HG03064 (cell line): ENCODE results near the gene DNAH1.

ENCODE experiments used
- ATAC-seq: cut with Tn5 transposase; IDR thresholded peaks from one replicate; pipeline ENCODE4 v1.9.1; 2021; ENCODE audit warnings: low read depth; ENCODE audit not compliant: unreplicated experiment

DNAH1 gene

GRCh38 chr3:52401021-52401420 is 84.9 kb downstream of the DNAH1 start:
- ATAC-seq = no peak

GRCh38 chr3:52401551-52401950 is 85.4 kb downstream of the DNAH1 start:
- no peak for ATAC-seq

GRCh38 chr3:52402101-52402521 is 86.0 kb downstream of the DNAH1 start:
- ATAC-seq = no peak

GRCh38 chr3:52402706-52403270 is 86.7 kb downstream of the DNAH1 start:
- no peak for ATAC-seq

GRCh38 chr3:52403271-52403841 is 87.2 kb downstream of the DNAH1 start:
- no peak for ATAC-seq

- ATAC-seq = no peak
These were observed 87.8 kb downstream of the DNAH1 start for GRCh38 chr3:52403955-52404354.

GRCh38 chr3:52404391-52404790 is 88.3 kb downstream of the DNAH1 start:
- no peak for ATAC-seq

- no peak for ATAC-seq
These were observed 88.9 kb downstream of the DNAH1 start for GRCh38 chr3:52405066-52405465.

- ATAC-seq = no peak
These were observed 89.5 kb downstream of the DNAH1 start for GRCh38 chr3:52405601-52406110.

- no peak for ATAC-seq
These were observed 90.1 kb downstream of the DNAH1 start for GRCh38 chr3:52406231-52406661.

- no peak for ATAC-seq
These were observed 90.8 kb downstream of the DNAH1 start for GRCh38 chr3:52406791-52407510.

GRCh38 chr3:52407779-52408178 is 91.7 kb downstream of the DNAH1 start:
- ATAC-seq = no peak

- no peak for ATAC-seq
These were observed 92.3 kb downstream of the DNAH1 start for GRCh38 chr3:52408466-52408865.

GRCh38 chr3:52415800-52416199 is 99.7 kb downstream of the DNAH1 start:
- ATAC-seq = no peak

GRCh38 chr3:52420388-52420787 is 104.3 kb downstream of the DNAH1 start:
- no peak for ATAC-seq

GRCh38 chr3:52422669-52423068 is 106.5 kb downstream of the DNAH1 start:
- no peak for ATAC-seq

- no peak for ATAC-seq
These were observed 107.1 kb downstream of the DNAH1 start for GRCh38 chr3:52423173-52423572.

GRCh38 chr3:52428151-52429005 is 112.3 kb downstream of the DNAH1 start:
- ATAC-seq = no peak

GRCh38 chr3:52429031-52429430 is 112.9 kb downstream of the DNAH1 start:
- ATAC-seq = no peak

GRCh38 chr3:52429779-52430415 is 113.8 kb downstream of the DNAH1 start:
- no peak for ATAC-seq
